HG03025 (cell line): ENCODE data around the gene KRTAP5-11.
"Not testable (repeated sequence)": the region's sequence is repeated elsewhere in the genome, so short reads cannot be mapped to it uniquely, and the experiment has no call there.

Experiments used
- ATAC-seq: cut with Tn5 transposase; IDR thresholded peaks from one replicate; pipeline ENCODE4 v1.9.1; 2021; ENCODE audit warnings: mild to moderate bottlenecking, moderate library complexity; ENCODE audit not compliant: unreplicated experiment, low FRiP score

The KRTAP5-11 gene, protein sequence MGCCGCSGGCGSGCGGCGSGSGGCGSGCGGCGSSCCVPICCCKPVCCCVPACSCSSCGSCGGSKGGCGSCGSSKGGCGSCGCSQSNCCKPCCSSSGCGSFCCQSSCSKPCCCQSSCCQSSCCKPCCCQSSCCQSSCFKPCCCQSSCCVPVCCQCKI

GRCh38 chr11:71582309-71582895, at the start of gene KRTAP5-11:
Gene KRTAP5-11, minus strand, starts transcription at chr11:71582875. Its CDS starts 38 bp downstream, at chr11:71582837.
- no peak for ATAC-seq

GRCh38 chr11:71631551-71631950, 48.9 kb upstream of the KRTAP5-11 start:
- not testable (repeated sequence) for ATAC-seq

DNA sequence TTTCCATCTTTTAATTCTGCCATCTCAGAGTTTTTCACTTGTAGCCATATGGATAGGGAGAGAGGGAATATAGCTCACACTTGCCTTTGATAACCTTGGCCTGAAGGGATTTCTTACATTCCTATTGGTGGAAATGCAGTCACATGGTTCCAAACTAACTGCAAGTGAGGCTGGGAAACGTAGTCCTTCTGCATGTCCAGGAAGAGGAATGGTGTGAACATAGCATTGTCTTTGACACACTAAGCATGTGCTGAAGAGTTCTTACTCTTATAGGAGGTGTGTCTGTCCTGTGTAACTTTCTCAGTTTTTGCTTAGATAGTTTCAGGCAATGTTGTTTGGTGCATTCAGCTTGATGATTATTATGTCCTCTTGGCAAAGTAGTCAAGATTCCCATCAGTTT, 47.4 kb upstream of the KRTAP5-11 start:
- ATAC-seq: not testable (repeated sequence)

DNA sequence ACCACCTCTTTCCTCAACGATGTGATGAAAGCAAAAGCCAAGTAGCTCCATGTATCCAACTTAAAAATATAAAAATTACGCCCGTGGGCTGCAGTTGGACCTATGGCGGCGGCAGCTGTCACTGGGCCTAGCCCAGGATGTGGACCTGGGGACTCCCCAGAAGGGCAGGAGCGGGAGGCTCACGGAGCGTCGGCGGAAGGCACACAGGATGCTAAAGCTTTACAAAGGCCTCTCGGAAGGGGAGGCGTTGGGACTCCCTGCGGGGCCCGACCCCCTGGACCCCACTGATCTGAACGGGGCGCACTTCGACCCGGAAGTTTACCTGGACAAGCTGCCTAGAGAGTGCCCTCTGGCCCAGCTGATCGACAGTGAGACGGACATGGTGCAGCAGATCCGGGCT, 46.3 kb upstream of the KRTAP5-11 start:
- ATAC-seq: not testable (repeated sequence)

DNA sequence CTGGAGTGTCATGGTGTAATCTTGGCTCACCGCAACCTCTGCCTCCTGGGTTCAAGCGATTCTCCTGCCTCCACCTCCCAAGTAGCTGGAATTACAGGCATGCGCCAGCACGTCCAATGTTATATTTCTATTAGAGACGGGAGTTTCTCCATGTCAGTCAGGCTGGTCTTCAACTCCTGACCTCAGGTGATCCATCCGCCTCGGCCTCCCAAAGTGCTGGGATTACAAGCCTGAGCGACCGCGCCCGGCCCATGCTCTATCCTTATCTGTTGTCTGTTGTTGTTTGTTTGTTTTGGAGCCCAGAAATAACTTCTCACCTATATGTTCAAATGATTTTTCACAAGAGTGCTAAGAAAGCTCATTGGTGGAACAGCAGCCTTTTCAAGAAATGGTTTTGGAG, 40.6 kb upstream of the KRTAP5-11 start:
- ATAC-seq: not testable (repeated sequence)

- ATAC-seq: not testable (repeated sequence)
These were observed 39.9 kb upstream of the KRTAP5-11 start for GRCh38 chr11:71622561-71622960.

DNA sequence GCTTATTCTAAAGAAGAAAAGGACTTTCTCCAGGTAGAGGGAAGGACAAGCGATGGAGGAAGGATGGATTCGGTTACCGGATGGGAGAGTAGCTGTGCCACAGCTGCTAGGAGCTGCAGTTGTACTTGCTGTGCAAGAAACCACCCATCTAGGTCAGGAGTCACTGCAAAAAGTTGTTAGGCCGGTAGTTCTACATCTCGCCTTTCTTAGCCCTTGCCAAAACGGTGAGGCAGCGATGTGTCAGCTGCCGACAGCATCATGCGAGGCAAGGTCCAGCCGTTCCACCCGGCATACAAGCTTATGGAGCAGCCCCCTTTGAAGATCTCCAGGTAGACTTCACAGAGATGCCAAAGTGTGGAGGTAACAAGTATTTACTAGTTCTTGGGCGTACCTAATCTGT, 32.3 kb upstream of the KRTAP5-11 start:
- not testable (repeated sequence) for ATAC-seq

DNA sequence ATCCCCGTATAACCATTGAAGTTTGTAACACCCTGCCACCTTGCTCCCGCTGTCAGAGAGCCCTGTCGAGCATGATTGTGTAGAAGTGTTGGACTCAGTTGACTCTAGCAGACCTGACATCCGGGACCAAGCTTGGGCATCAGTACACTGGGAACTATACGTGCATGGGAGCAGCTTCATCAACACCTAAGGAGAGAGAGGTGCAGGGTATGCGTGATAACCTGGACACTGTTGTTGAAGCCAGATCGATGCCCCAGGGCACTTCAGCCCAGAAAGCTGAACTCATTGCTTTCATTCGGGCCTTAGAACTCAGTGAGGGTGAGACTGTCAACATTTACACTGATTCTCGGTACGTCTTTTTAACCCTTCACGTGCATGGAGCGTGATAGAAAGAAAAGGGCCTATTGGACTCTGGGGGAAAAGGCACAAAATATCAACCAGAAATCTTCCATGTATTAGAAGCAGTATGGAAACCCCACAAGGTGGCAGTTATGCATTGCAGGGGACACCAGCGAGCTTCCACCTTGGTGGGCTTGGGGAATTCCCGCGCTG, 31.8 kb upstream of the KRTAP5-11 start:
- ATAC-seq: not testable (repeated sequence)

GRCh38 chr11:71613931-71614330, 31.3 kb upstream of the KRTAP5-11 start:
- not testable (repeated sequence) for ATAC-seq

GRCh38 chr11:71611218-71611910, 28.7 kb upstream of the KRTAP5-11 start:
- not testable (repeated sequence) for ATAC-seq

DNA sequence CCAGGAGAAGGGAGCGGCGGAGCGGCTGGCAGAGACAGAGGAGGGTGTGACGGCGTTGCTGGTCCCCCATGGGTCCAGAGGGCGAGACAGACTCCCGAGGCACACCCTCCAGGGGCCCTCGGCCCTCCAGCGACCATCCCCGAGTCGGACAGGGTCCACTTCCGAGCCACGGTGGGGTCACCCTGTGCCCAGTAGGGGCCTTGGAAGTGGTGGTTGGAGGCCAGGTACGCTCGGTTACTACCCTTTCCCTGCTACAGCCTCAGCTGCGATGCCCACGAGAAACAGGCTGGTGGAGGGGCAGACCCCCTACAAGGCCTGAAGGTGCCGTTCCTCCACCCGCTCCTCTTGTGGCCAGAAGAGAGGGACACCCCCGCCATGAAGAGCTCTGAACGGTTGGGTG, 25.6 kb upstream of the KRTAP5-11 start:
- ATAC-seq: not testable (repeated sequence)

- ATAC-seq: not testable (repeated sequence)
These were observed 25.0 kb upstream of the KRTAP5-11 start for GRCh38 chr11:71607520-71608216.

DNA sequence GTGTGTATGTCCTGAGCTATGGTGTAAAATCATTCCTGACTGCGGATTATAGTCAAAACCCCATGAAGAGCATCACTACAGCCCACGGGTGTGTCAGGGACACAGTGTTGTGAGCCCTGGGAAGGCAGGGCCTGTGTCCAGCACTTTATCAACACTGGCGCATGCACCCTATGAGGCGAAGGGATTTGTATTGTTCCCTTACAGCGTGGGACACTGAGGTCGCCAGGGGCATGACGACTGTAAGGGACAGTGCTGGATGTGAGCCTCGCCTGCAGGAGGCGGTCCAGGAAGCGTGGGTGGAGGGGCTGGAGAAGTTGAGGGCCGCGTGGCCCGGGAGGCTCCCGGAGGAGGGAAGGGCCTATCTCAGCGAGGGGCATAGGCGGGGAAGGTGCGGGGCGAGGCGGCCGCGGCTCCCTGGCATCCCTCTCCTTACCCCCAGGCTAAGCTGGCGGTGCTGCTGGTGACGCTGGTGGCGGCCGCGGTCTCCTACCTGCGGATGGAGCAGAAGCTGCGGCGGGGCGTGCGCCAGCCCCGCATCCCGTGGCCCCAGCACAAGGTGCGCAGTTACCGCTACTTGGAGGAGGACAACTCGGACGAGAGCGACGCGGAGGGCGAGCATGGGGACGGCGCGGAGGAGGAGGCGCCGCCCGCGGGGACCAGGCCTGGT, 24.3 kb upstream of the KRTAP5-11 start:
- ATAC-seq: not testable (repeated sequence)

DNA sequence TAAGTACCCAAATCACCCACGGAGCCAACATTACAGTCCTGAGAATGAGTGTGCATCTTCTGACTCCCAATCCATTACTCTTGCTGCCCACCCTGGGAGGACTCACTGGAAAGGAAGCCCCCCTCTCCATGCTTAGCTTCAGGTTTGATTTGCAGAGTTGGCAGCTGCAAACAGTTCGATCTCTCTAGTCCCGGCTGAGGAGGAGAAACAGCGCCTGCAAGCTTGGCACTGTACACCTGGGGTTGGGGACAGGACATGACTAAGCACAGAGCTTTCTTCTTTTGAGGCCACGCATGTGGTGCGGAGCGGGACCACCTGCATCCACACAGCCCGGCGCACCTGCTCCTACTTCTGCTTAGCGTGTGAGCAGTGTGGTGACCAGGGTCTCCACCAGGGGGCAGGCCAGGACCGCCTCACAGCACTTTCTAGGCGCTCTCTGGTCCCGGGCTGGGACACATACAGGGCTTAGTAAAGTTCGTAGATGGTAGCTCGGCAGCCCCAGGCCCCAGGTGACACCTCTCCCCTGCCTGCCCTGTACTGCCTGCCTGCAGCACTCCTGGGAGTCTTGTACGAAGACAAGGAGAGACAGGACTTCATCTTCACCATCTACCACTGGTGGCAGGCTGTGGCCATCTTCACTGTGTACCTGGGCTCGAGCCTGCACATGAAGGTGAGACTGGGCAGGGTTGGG, 22.3 kb upstream of the KRTAP5-11 start:
- not testable (repeated sequence) for ATAC-seq

GRCh38 chr11:71603221-71603620, 20.5 kb upstream of the KRTAP5-11 start:
- ATAC-seq: not testable (repeated sequence)

DNA sequence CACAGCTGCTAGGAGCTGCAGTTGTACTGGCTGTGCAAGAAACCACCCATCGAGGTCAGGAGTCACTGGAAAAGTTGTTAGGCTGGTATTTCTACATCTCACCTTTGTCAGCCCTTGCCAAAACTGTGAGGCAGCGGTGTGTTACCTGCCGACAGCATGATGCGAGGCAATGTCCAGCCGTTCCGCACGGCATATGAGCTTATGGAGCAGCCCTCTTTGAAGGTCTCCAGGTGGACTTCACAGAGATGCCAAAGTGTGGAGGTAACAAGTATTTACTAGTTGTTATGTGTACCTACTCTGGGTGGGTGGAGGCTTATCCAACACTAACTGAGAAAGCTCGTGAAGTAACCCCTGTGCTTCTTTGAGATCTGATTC, 6.9 kb upstream of the KRTAP5-11 start:
- not testable (repeated sequence) for ATAC-seq

- ATAC-seq: not testable (repeated sequence)
These were observed 6.3 kb upstream of the KRTAP5-11 start for GRCh38 chr11:71588822-71589545.

- ATAC-seq: not testable (repeated sequence)
These were observed 5.6 kb upstream of the KRTAP5-11 start for GRCh38 chr11:71588314-71588713.

GRCh38 chr11:71585673-71586072, 3.0 kb upstream of the KRTAP5-11 start:
- not testable (repeated sequence) for ATAC-seq
